HG03280 (cell line): ENCODE data around the gene RAB31.

Experiments
- ATAC-seq: cut with Tn5 transposase; IDR thresholded peaks from one replicate; pipeline ENCODE4 v1.9.1; 2021; ENCODE audit warnings: mild to moderate bottlenecking, moderate library complexity; ENCODE audit not compliant: unreplicated experiment

The RAB31 gene

DNA sequence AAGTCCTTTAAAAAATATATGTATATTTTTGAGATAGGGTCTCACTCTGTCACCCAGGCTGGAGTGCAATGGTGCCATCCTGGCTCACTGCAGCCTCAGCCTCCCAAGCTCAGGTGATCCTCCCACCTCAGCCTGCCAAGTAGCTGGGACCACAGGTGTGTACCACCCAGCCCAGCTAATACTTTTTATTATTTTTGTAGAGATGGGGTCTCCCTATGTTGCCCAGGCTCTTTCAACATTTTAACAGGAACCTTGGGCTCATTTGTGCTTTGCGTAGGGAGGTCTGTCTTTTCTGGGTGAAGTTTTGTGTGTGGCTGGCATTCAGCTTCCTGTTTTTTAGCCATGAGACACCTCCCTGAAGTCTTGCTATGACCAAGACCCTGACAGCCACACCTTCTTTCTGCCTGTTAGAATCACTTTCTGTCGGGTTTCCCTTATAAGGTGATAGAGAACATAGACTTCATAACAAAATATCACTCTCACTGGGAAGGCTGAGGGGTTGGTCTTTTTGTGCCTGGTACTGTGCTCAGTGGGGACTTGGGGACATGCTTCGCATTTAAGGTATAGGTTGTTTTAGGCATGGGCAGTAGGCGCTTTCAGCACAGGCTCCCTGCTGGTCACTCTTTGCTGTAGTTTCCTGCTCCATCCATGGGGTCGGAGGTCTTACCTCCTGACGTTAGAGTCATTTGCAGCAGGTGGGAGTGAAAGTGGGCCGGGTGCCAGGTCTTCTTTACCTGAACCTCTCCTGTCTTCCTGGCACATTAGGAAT is 3.4 kb downstream of the RAB31 start:
- peak; percentile 46 for ATAC-seq

DNA sequence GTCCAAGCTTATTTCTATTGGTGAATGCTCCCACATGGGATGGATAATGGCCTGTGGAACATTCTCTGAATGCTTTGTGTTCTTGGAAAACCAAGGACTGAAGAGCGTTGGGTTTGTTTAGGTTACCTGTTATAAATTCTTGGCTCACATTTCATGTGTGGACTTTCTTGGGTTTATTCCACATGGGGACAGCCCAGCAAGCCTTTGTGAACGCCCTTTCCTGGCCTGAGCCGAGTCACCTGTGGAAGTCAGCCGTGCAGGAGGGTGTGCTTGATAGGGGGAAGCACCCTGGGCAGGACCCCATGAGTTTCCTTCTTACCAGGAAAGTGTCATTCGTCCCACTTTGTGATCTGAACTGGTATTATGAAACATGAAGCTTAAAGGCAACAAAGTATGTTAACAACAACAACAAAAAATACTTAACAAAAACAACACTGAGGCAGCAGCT is 4.1 kb downstream of the RAB31 start:
- ATAC-seq: no peak

DNA sequence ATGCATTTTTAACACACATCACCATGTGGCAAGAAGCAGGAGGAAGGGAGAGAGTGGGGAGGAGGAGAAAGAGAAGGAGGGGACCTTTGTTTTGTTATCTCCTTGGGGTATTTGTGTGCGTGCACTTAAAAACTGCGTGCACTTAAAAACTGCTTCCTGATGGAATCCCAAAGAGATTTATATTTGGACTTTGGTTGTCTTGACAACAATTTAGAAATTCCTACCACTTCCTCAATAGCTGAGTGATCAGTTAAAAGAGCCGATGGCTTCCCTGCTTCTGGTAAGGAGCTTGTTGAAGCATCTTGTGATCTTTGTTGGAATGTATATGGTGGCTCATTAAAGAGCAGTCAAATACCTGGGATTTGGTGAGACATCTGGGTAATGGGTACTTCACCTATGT is 4.5 kb downstream of the RAB31 start:
- no peak for ATAC-seq

DNA sequence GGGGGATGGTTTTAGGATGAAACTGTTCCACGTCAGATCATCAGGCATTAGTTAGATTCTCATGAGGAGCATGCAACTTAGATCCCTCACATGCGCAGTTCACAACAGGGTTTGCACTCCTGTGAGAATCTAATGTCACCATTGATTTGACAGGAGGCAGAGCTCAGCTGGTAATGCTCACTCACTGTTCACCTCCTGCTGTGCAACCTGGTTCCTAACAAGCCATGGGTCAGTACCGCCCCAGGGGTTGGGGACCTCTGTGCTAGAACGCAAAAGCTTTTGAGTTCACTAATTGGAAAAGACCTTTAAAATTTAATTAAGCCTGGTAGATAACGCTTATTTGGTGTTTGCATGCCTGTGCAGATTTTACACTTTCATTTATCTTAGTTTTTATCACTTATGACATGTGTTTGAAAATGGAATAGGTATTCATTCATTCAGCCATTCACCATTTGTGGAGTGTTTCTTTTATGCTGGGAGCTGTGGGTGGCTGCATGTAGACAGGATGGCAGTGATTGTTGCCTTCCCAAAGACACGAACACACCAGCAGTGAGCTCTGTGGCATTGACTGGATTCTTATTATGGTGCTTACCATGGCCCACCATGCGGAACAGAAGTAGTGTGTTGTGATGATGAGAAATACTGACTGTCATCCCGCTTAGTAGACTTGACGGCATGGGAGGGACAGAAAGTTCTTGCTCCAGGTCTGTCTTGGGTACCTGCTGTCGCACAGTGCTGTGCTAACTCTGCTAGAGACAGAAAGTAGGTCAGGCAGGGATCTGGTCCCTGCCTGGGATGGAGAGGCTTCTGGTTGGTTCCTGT is 6.4 kb downstream of the RAB31 start:
- no peak for ATAC-seq

DNA sequence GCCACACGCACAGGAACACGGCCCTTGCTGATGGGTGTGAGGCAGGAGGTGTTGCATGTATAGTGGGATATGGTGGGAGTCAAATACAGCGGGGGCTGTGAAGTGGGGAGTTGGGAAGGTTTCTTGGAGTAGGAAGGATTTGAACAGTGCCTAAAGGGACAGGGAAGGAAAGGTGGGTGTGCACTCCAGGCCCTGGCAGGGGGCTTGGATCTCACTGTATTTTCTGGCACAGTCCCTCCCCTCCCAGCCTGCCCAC is 6.9 kb downstream of the RAB31 start:
- no peak for ATAC-seq

DNA sequence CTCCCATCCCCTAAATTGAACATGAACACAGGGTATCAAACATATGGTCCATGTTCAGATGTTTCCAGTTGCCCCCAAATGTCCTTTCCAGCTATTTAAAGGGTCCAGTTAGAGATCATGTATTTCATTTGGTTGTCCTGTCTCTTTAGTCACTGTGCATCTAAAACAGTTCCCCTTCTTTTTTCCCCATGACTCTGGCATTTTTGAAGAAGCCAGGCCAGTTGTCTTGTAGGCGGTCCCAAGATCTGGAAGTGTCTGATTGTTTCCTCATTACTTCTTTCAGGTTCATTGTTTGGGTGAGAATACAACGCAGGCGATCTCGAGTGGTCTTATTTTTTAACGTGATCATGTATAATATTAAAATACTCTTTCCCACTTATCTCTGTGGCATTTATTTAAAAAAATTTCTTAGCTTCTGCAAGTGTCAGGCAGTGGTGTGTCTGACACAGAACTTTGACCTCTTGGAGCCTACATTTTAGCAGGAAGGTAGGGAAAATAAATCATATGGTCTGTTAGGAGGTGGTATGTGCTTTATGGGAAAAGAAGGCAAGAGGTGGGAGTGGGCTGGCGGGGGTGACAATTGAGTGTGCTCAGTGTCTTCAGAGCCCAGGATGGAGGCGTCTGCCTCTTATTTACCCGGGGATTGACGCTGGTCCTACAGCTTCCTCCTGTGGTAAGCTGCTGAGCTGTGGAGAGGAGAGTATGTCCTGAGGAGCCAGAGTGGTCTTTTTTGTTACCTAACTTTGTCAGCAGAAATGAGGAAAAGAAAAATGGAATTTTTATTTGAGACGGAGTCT is 8.1 kb downstream of the RAB31 start:
- ATAC-seq: no peak

DNA sequence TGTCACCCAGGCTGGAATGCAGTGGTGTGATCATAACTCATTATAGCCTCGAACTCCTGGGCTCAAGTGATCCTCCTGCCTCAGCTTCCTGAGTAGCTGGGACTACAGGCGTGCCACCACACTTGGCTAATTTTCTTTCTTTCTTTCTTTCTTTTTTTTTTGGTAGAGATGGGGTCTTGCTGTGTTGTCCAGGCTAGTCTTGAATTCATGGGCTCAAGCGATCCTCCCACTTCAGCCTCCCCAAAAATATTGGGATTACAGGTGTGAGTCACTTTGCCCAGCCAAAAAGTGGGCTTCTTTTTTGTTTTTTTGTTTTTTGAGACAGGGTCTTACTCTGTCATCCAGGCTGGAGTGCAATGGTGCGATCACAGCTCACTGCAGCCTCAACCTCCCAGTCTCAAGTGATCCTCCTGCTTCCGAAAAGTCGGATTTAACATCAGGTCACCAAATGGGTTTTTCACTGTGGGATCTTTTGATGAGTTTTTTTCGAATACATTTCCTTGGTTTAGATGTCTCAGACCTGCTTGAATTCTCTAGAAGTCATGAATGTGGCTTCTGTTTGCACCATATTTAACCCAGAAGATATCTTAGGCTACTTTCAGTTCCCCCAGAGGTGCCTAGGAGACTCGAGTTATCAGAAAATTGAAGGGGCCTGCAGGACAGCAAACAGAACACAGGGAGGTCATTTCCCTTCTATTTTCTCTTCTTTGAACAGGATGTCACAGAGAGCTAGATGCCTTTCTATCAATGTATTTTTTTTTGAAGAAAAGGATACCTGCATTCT is 8.9 kb downstream of the RAB31 start:
- ATAC-seq: no peak

DNA sequence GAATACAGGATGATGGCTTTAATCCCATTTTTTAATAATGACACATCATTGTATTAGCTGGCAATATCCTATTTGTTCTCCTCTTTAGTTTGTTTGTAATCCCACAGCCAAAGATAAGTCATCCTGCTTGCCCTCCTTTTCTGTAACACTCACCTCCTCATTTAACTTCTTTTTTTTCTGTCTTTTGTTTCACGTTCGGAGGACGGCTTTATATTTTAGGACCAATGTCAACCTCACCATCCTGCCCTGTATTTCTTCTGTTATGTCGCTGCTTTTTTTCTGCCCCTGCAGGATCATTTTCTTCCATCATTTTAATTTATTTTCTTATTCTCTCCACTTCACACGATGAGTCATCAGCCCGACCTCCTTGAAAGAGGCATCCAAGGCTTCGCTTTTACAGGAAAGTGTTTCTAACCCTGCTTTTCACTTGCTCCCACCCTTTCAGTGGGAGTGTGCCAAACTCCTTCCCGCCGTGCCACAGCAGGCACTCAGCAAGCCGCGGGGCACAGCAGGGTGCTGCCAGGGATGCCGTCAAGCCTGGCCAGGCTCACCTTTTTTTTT is 11.4 kb downstream of the RAB31 start:
- ATAC-seq: no peak

DNA sequence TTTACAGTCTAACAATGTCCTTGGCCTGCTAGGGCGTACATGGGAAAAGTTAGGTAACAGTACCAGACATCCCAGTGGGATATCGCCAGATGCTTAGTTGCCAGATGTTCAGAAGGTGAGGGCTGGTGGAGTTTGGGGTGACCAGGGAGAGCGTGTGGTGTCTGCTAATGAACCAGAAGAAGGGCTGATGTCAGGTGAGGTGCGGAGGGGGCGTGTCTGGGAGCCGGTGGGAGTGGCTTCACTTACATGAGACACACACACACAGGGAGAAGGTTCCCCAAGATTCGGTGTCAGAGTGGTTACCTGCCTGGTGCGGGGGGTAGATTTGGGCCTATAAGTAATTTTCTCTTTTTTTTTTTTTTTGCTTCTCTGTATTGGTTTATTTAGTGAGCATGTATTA is 12.2 kb downstream of the RAB31 start:
- no peak for ATAC-seq

DNA sequence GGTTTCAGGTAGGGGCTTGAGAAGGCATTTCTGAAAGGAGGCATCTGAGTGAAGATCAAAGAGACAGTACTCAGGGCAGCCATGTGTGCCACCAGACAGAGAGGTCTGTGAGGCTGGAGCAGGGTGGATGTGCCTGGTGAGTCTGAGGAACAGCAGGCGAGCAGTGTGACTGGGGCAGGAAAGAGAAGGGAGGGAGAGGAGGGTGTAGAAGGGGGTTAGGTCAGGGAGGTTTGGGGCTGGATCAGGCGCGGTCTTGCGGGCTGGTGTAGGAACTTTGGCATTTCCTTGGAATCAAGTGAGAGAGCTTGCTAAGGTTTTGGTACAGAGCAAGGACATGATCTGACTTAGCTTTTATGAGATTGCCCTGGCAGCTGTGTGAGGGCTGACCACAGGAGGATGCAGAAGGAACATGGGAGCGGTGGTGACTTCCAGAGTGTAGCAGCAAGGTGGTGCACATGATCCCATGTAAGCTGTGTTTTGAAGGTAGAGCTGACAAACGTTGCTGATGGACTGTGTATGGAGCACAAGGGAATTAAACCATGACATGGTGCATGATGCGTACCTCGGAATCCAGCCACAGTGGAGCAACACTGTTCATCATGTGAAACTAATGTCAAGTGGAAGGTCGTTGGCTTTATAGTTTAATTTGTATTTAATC is 13.9 kb downstream of the RAB31 start:
- ATAC-seq: no peak

DNA sequence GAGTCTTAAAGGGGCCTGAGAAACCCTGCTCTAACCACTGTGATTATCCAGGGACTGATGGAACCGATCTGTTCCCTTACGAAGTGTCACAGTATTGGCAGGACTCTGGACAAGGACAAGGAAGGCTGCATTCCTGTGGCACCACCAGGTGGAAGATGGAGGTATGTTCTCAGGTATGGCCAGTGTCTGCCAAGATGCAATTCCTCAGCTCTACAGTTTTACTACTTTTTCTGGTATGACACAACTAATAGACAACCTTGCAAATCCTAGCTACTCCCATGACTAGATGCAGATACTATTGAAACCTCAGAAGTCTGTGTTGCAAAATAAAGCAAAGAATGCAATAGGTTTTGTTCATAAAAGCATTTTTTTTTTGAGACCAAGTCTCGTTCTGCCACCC is 14.6 kb downstream of the RAB31 start:
- no peak for ATAC-seq

DNA sequence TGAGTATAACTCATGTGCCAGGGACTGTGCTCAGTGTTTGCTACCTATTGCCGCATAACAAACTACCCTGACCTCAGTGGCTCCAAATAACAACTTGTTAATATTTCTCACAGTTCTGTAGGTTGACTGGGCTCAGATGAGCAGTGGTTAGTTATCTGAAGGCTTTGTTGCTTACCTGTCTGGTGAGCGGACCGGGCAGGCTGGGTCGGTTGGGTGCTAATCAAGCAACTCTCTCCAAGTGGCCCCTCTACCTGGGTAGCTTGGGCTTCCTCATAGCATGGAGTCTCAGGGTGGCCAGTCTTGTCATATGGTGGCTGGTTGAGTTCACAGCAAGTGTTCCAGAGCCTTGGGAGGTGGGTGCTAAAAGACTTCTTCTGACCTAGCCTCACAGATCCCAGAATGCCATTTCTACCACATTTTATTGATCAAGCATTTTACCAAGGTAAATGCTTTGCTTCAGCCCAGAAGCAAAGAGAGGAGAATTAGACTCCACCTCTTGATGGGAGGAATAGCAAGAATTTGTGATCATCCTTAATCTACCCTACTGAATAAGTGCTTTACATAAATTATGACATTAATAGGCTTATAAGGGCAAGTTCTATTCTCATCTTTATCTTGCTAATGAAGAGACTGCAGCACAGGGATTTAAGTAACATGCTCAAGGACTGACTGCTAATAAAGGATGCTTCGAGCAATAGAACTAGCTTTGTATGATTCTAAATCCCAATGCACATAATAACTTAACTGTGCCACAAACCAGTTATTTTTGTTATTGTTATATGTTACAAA is 16.9 kb downstream of the RAB31 start:
- no peak for ATAC-seq

DNA sequence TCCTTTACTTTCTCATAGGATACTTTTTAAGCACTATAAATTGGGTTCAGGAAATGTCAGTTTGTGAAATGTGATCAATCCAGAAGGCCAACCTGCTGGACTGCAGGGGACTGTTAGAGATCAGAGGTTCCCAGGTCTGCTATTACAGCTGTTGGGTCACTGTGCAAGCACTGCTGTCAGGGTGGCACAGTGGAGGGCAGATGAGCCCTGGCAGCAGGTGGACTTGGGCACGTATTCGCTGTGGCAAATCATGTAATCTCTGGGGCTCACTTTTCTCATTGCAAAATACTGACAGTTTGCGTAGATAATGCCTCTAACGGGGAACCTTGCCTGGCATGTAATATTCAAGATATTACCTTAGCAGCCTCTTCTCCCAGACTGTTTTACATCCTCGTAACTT is 18.1 kb downstream of the RAB31 start:
- no peak for ATAC-seq

DNA sequence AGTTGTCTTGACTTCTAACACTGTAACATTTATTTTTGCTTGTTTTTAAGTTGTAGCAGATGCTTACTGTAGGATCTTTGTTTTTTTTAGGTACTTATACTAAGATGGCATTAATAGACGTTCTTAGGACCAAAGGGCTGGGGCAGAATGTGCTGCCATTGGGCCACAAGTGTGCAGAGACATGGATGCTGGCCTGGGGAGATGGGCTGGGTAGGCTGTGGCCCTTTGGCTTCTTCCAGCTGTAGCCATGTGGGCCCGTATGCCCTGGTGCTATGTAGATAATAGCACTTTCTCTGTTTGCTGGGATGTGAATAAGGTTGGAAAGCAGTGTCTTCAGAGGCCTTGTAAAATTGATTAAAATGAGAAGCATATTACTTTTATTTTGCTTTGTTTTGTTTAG is 18.8 kb downstream of the RAB31 start:
- ATAC-seq: no peak

DNA sequence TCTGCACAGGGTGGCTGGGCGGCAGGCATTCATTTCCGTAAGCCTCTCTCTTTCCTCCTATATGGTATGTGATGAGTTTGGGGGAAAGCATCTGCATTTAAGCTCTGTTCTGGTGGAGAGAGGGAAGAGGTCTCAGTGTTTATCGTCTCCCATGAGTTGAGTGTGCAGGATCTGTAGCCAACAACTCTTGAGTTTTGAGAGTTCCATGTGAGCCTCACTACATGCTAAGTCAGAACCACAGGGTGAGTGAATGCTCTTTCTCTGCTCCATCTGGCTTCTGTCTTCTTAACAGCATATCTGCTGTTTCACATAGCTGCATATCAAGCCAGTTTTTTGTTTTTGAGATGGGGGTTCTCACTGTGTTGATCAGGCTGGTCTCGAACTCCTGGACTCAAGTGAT is 22.7 kb downstream of the RAB31 start:
- ATAC-seq: no peak

DNA sequence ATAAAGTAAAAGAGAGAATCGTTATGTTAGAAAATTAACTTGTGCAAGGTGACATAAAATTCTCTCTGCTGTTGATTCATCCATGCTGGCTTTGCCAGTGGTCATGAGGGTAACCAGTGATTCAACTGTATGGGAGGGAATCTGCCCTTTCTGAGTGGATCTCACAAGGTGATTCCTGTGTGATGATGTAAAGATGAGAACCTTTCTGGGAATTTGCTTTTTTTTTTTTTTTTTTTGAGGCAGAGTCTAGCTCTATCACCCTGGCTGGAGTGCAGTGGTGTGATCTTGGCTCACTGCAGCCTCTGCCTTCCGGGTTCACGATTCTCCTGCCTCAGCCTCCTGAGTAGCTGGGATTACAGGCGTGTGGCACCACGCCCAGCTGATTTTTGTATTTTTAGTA is 23.3 kb downstream of the RAB31 start:
- ATAC-seq: no peak

DNA sequence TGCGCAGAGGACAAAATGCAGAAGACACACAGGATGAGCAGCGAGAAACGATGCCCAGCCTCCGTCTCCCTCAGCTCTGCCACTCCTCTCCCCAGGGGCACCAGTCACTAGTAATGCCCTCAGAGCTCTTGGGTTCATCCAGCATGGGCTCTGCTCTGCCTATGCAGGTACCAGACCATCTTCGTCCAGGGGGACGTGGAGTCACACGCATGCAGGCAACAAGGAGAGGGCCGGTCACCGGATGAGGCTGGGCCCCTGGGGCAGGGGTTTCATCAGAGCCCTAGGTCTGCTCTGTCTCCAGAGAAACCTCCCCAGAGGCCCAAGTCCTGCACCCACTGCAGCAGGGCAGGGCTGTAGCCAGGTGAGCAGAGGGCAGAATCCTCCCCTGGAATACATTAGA is 23.9 kb downstream of the RAB31 start:
- no peak for ATAC-seq

DNA sequence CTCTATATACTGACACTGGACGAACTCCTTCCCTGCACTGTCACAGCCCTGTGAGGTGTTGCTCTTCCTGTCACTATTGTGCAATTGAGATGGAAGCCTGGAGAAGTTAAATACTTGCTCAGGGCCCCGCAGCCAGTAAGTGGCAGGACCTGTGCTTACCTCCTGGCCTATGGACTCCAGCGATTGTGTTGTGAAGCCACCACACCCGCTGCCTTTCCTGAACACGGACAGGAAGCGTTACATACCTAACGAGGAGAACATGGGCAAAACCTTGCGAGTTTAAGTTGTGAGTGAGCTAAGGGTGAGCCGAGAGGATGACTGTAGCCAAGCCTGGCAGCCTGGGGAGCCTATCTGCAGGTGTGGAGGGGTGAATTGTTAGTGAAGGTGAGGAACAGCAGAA is 26.1 kb downstream of the RAB31 start:
- ATAC-seq: no peak

DNA sequence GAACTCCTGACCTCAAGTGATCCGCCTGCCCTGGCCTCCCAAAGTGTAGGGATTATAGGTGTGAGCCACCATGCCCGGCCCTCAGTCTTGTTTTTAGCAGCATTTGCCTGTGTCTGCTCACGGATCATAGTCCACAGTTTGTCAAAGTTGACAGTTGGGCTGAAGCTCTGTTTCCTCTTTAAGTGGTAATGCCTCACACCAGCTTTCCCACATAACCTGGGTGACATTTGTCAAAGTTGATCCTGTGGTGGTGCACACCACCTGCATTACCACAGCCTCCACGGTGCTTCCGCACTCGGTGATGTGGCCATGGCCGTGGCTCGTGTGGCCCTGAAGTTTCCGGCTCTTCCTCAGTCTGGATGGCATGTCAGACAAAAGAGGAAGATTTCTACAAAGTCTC is 27.1 kb downstream of the RAB31 start:
- ATAC-seq: no peak
